Nephron (organoid): ENCODE measurements around the gene CLIC3.

Source experiments
- H3K27ac Mint-ChIP-seq, 3 experiments: 2 replicates each; pipeline ENCODE4 v1.8.0; 2020; ENCODE audit warnings: mixed read lengths in 3 of 3, mild to moderate bottlenecking in 2 of 3, moderate library complexity in 1 of 3
- H3K27me3 Mint-ChIP-seq: 2 replicates; pipeline ENCODE4 v1.8.0; 2021; ENCODE audit warnings: low read depth, mild to moderate bottlenecking, moderate library complexity, mixed read lengths
- H3K36me3 Mint-ChIP-seq: 2 replicates; pipeline ENCODE4 v1.8.0; 2020; ENCODE audit warnings: low read depth, mixed read lengths
- H3K4me1 Mint-ChIP-seq: 2 replicates; pipeline ENCODE4 v1.8.0; 2020; ENCODE audit warnings: mixed read lengths
- H3K4me3 Mint-ChIP-seq, 3 experiments: 2 replicates each; pipeline ENCODE4 v1.8.0; 2020; ENCODE audit warnings: mild to moderate bottlenecking in 3 of 3, mixed read lengths in 3 of 3, moderate library complexity in 2 of 3
- H3K9me3 Mint-ChIP-seq: 2 replicates; pipeline ENCODE4 v1.8.0; 2020; ENCODE audit warnings: mixed read lengths
- CTCF ChIP-seq, 3 experiments: fragments of 200-600 bp; sonication (generic); IDR thresholded peaks; one replicate each; pipeline ENCODE4 v1.5.0; 2021; ENCODE audit warnings: antibody characterized with exemption in 3 of 3; ENCODE audit not compliant: unreplicated experiment in 3 of 3

The CLIC3 gene

DNA sequence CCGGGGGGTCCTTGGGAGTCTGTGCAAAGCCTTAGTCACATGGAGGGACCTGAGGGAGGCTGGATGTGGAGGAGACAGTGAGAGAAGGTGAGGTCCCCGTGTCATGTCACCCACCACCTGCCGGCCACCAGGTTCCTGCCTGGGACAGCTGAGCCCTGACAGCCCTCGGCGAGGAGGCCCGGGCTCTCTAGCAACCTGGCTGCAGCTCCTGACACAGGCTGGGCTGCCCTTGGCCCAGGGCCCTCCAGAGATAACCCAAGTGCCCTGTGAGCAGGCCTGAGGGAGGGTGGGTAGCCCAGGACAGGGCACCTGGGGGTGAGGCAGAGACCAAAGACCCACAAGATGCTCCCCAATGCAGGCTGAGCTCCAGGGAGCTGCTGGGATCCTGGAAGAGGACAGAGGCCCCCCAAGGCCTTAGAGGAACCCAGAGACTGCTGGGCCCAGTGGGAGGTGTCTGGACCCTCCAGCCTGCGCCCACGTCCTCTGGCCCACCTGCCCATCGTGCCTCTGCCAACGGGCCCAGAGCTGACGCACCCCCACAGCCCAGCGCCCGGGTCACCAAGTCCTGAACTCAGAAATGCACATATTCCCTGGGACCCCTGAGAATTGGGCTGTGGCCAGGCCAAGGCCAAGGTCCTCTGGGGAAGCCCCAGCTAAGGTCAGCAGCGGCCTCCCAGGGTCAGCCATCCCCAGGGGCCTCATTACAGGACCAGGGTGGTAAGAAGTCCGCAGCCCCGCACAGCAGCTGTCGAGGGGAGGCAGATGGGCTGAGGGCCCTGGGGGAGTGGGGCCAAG is 27.8 kb downstream of the CLIC3 start:
- Mint-ChIP-seq H3K36me3 (no peaks in the 10 kb centered on the region), H3K4me1 (peaks cover 5% of the 10 kb centered on the region), H3K9me3 (no peaks in the 10 kb centered on the region), H3K4me3 (no peak overlapping the region), H3K27ac (no peak overlapping the region), H3K27me3 (peaks cover 6% of the 10 kb centered on the region)
- TF ChIP-seq CTCF (IDR thresholded peaks at IDR 0.05; ENCODE audit: unreplicated experiment in 3 of 3), result no peak

GRCh38 chr9:136965771-136966484 is 30.4 kb downstream of the CLIC3 start:
- TF ChIP-seq CTCF (IDR thresholded peaks at IDR 0.05; ENCODE audit: unreplicated experiment in 3 of 3), result no peak
- Mint-ChIP-seq H3K4me1 (peaks cover 10% of the 10 kb centered on the region), H3K36me3 (no peaks in the 10 kb centered on the region), H3K9me3 (no peaks in the 10 kb centered on the region), H3K27me3 (peaks cover 6% of the 10 kb centered on the region), H3K27ac (no peak overlapping the region), H3K4me3 (no peak overlapping the region)

DNA sequence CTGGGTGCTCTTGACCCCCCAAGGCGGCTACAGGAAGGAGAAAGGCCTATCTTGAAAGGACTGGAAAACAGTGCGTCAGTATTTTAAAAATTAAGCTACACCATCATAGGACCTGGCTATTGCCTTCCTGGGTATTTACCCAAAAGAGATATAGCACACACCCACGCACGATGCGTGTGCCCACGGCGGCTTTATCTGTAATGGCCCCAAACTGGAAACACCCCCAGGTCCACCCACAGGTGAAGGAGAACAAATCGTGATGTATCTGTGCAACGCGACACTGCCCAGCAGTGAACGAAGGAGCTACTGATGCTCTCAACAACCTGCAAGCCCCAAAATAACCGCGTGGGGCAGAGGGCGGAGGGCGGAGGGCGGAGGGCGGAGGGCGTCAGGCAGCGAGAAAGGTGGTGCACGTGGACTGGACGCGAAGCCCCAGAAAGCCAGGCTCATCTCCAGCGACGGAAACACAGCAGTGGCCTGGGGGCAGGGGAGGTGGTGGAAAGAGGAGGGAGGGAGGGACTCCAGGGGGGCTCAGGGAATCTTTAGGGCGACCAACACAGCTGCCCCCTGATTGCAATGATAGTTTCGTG is 31.4 kb downstream of the CLIC3 start:
- Mint-ChIP-seq H3K27ac (no peak overlapping the region), H3K36me3 (no peaks in the 10 kb centered on the region), H3K4me1 (peaks cover 10% of the 10 kb centered on the region), H3K27me3 (peaks cover 6% of the 10 kb centered on the region), H3K9me3 (no peaks in the 10 kb centered on the region), H3K4me3 (no peak overlapping the region)
- no peak for TF ChIP-seq CTCF (IDR thresholded peaks at IDR 0.05; ENCODE audit: unreplicated experiment in 3 of 3)

DNA sequence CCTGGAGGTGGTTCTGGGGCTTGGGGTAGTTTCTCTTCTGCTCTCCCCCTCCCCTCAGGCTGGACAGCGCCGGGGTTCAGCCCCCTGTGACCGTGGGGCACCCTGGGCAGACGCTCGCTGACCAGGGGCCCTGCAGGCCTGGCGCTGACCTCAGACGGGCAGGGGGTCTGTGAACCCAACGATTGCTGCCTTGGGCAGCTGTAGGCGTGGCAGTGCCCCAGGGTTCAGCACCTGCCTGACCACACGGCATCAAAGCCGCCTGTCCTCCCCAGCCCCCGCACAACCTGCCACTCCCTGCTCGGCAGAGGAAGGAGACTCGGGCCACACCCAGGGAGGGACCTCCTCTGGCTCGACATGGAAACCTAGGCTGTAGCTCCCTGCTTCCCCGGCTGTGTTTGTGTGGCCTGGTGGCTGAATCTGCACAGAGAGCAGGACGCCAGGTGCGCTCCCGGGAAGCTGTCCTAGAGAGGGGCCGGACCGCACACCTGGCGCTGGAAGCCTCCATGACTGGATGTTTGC is 32.1 kb downstream of the CLIC3 start:
- Mint-ChIP-seq H3K4me3 (no peak overlapping the region), H3K27me3 (peaks cover 6% of the 10 kb centered on the region), H3K27ac (no peak overlapping the region), H3K4me1 (peaks cover 10% of the 10 kb centered on the region), H3K9me3 (no peaks in the 10 kb centered on the region), H3K36me3 (no peaks in the 10 kb centered on the region)
- no peak for TF ChIP-seq CTCF (IDR thresholded peaks at IDR 0.05; ENCODE audit: unreplicated experiment in 3 of 3)

DNA sequence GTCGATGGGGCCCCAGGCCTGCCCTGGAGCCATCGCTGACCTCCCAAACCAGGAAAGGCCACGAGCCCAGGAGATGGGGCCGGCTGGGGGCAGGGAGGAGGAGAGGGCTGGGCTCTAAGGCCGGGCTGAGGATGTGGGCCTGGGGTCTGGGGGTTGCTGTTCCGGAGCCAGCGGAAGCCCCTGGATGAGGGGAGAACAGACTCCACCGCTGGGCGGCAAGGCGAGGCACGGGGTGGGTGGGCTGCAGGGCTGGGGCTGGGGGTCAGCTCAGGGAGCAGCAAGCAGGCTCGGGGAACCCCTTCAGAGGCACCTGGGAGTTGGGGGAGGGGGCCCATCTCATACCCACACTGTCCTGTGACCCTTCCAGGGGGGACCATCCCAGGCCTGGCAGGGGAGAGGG is 32.6 kb downstream of the CLIC3 start:
- H3K27ac Mint-ChIP-seq, result no peak overlapping the region
- TF ChIP-seq CTCF (IDR thresholded peaks at IDR 0.05; ENCODE audit: unreplicated experiment in 3 of 3), result no peak
- H3K36me3 Mint-ChIP-seq, result no peaks in the 10 kb centered on the region
- H3K27me3 Mint-ChIP-seq, result peaks cover 6% of the 10 kb centered on the region
- no peak overlapping the region for H3K4me3 Mint-ChIP-seq
- peaks cover 10% of the 10 kb centered on the region for H3K4me1 Mint-ChIP-seq
- H3K9me3 Mint-ChIP-seq, result no peaks in the 10 kb centered on the region
